IMR-90 (cell line): ENCODE results near the gene DEFB131B.
"Not testable (repeated sequence)": the region's sequence is repeated elsewhere in the genome, so short reads cannot be mapped to it uniquely, and the experiment has no call there.

Experiments
- NFE2L2 ChIP-seq: fragments of 150-350 bp; IDR thresholded peaks from 2 replicates; pipeline ENCODE4 v1.6.1; 2016; ENCODE audit warnings: low read depth, mild to moderate bottlenecking, low read length
- POLR2A ChIP-seq: IDR thresholded peaks from 2 replicates; pipeline ENCODE4 v1.6.1; 2012; ENCODE audit warnings: mild to moderate bottlenecking, low read depth, low read length

DNA sequence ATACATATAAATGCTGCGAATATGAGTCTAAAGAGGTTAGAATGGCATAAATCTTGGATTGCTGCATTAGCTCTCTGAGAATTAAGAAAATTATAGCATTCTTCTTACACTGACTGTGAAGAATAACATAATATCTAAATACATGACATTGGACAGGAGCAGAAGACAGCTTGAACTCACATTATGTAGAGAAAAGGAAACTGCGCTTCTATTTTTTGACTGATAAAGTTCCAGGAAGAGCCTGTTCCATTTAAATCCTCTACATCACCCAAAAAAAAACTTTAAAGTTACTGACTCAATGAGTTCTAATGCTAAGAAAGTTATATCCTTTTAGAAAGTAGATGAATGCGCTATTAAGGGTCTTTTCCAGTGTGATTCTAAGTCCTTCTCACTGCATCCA lies 17.4 kb upstream of the DEFB131B start:
- not testable (repeated sequence) for TF ChIP-seq POLR2A, NFE2L2
